H9 (cell line): Measurements from ENCODE around the gene DNASE1L3. TPM values are rescaled to one million over a fixed set of nuclear protein-coding genes. Genes with fewer than 3 reads are reported as not detected.
A peak's percentile ranks its signal among the peaks of the same experiment; 100 is the strongest.

Experiments used
- DNase-seq: peaks from one replicate; pipeline ENCODE4 v3.0.0-alpha.2; 2017
- H2AFZ ChIP-seq: one replicate; pipeline ENCODE4 v1.6.1; 2013; ENCODE audit warnings: mild to moderate bottlenecking, low read length, control low read depth, moderate library complexity
- H2AK5ac ChIP-seq: 2 replicates; pipeline ENCODE4 v1.6.1; 2013; ENCODE audit warnings: low read length, control low read depth, mixed read lengths; ENCODE audit not compliant: insufficient read length
- H2BK120ac ChIP-seq: one replicate; pipeline ENCODE4 v1.6.1; 2013; ENCODE audit warnings: low read depth, mild to moderate bottlenecking, low read length, control low read depth, inconsistent platforms; ENCODE audit not compliant: poor library complexity, severe bottlenecking
- H2BK12ac ChIP-seq: 2 replicates; pipeline ENCODE4 v1.6.1; 2013; ENCODE audit warnings: low read length, control low read depth, mixed read lengths, low read depth; ENCODE audit not compliant: insufficient read length
- H2BK15ac ChIP-seq: 2 replicates; pipeline ENCODE4 v1.6.1; 2013; ENCODE audit warnings: low read depth, low read length, control low read depth
- H2BK20ac ChIP-seq: one replicate; pipeline ENCODE4 v1.6.1; 2013; ENCODE audit warnings: low read depth, mild to moderate bottlenecking, low read length, control low read depth, inconsistent platforms; ENCODE audit not compliant: poor library complexity, severe bottlenecking
- H2BK5ac ChIP-seq: 2 replicates; pipeline ENCODE4 v1.6.1; 2013; ENCODE audit warnings: low read length, control low read depth, mixed read lengths; ENCODE audit not compliant: insufficient read length
- H3K14ac ChIP-seq: 2 replicates; pipeline ENCODE4 v1.6.1; 2013; ENCODE audit warnings: low read length, control low read depth; ENCODE audit not compliant: insufficient read depth
- H3K18ac ChIP-seq: 2 replicates; pipeline ENCODE4 v1.6.1; 2013; ENCODE audit warnings: low read depth, mild to moderate bottlenecking, mixed read lengths, low read length, control low read depth; ENCODE audit not compliant: insufficient read length
- H3K23ac ChIP-seq: 2 replicates; pipeline ENCODE4 v1.6.1; 2013; ENCODE audit warnings: low read length, control low read depth, mixed read lengths, low read depth; ENCODE audit not compliant: insufficient read length
- H3K23me2 ChIP-seq: 2 replicates; pipeline ENCODE4 v1.6.1; 2013; ENCODE audit warnings: low read depth, mild to moderate bottlenecking, mixed read lengths, low read length, control low read depth; ENCODE audit not compliant: insufficient read length, poor library complexity, severe bottlenecking
- H3K27ac ChIP-seq: 2 replicates; pipeline ENCODE4 v1.5.1; 2013; ENCODE audit warnings: low read length, control low read depth, mixed read lengths, low read depth; ENCODE audit not compliant: insufficient read length
- H3K27me3 ChIP-seq: 2 replicates; pipeline ENCODE4 v1.6.1; 2013; ENCODE audit warnings: low read length, control low read depth, inconsistent platforms; ENCODE audit not compliant: insufficient read depth
- H3K4ac ChIP-seq: 2 replicates; pipeline ENCODE4 v1.6.1; 2013; ENCODE audit warnings: low read depth, mild to moderate bottlenecking, control low read depth, inconsistent platforms, low read length, moderate library complexity
- H3K4me1 ChIP-seq: 2 replicates; pipeline ENCODE4 v1.6.1; 2013; ENCODE audit warnings: low read length, control low read depth, inconsistent platforms; ENCODE audit not compliant: insufficient read depth
- H3K4me2 ChIP-seq: 2 replicates; pipeline ENCODE4 v1.6.1; 2013; ENCODE audit warnings: low read length, control low read depth, mixed read lengths; ENCODE audit not compliant: insufficient read length, insufficient read depth
- H3K56ac ChIP-seq: 2 replicates; pipeline ENCODE4 v1.6.1; 2013; ENCODE audit warnings: low read depth, mild to moderate bottlenecking, mixed read lengths, low read length, control low read depth; ENCODE audit not compliant: insufficient read length
- H3K79me1 ChIP-seq: 2 replicates; pipeline ENCODE4 v1.6.1; 2013; ENCODE audit warnings: low read depth, mild to moderate bottlenecking, moderate library complexity, low read length, control low read depth, inconsistent platforms; ENCODE audit not compliant: insufficient read depth, poor library complexity, severe bottlenecking
- H3K79me2 ChIP-seq: 2 replicates; pipeline ENCODE4 v1.6.1; 2013; ENCODE audit warnings: low read length, control low read depth, inconsistent platforms; ENCODE audit not compliant: insufficient read depth
- H3K9ac ChIP-seq: 2 replicates; pipeline ENCODE4 v1.6.1; 2013; ENCODE audit warnings: low read length, control low read depth, mixed read lengths; ENCODE audit not compliant: insufficient read length; ENCODE audit errors: extremely low read depth
- H3K9me3 ChIP-seq: one replicate; pipeline ENCODE4 v1.6.1; 2013; ENCODE audit warnings: low read depth, low read length, inconsistent platforms; ENCODE audit not compliant: control insufficient read depth
- H3T11ph ChIP-seq: one replicate; pipeline ENCODE4 v1.6.1; 2013; ENCODE audit warnings: mild to moderate bottlenecking, low read length, control low read depth, inconsistent platforms
- H4K20me1 ChIP-seq: one replicate; pipeline ENCODE4 v1.6.1; 2013; ENCODE audit not compliant: control insufficient read depth, insufficient read length, insufficient read depth
- H4K5ac ChIP-seq: 2 replicates; pipeline ENCODE4 v1.6.1; 2013; ENCODE audit warnings: low read depth, mild to moderate bottlenecking, mixed read lengths, low read length, control low read depth; ENCODE audit not compliant: insufficient read length
- H4K8ac ChIP-seq: replicated peaks from 2 replicates; pipeline ENCODE4 v1.6.1; 2013; ENCODE audit warnings: low read length, control low read depth, mixed read lengths, low read depth; ENCODE audit not compliant: insufficient read length
- H4K91ac ChIP-seq: 2 replicates; pipeline ENCODE4 v1.6.1; 2013; ENCODE audit warnings: low read depth, mild to moderate bottlenecking, moderate library complexity, mixed read lengths, low read length, control low read depth; ENCODE audit not compliant: insufficient read length
- H3K27ac Mint-ChIP-seq, 3 experiments: 2 replicates in 2 of 3; 3 replicates in 1 of 3; pipeline ENCODE4 v1.8.0; 2020 to 2021; ENCODE audit warnings: mixed read lengths in 3 of 3, mild to moderate bottlenecking in 1 of 3, moderate library complexity in 1 of 3
- H3K27me3 Mint-ChIP-seq: 2 replicates; pipeline ENCODE4 v1.8.0; 2021; ENCODE audit warnings: low read depth, mild to moderate bottlenecking, moderate library complexity, mixed read lengths
- H3K36me3 Mint-ChIP-seq, 3 experiments: 2 replicates in 2 of 3; 3 replicates in 1 of 3; pipeline ENCODE4 v1.8.0; 2020 to 2021; ENCODE audit warnings: low read depth in 3 of 3, mixed read lengths in 3 of 3; ENCODE audit not compliant: insufficient read depth in 1 of 3
- H3K4me1 Mint-ChIP-seq, 2 experiments: 2 replicates each; pipeline ENCODE4 v1.8.0; 2020; ENCODE audit warnings: mixed read lengths in 2 of 2
- H3K4me3 Mint-ChIP-seq, 2 experiments: 2 replicates in 1 of 2; 3 replicates in 1 of 2; pipeline ENCODE4 v1.8.0; 2020 to 2021; ENCODE audit warnings: mild to moderate bottlenecking in 2 of 2, mixed read lengths in 2 of 2, moderate library complexity in 1 of 2
- H3K9me3 Mint-ChIP-seq, 2 experiments: 2 replicates in 1 of 2; 3 replicates in 1 of 2; pipeline ENCODE4 v1.8.0; 2020; ENCODE audit warnings: mild to moderate bottlenecking in 2 of 2, mixed read lengths in 2 of 2, moderate library complexity in 1 of 2
- WGBS: extraction: QIAGEN DNeasy Blood & Tissue Kit; methylation state at CpG from one replicate; pipeline ENCODE4 v1.1.7; 2013; ENCODE audit warnings: missing lambda C conversion rate, low lambda C conversion rate, mixed read lengths; ENCODE audit not compliant: insufficient read length; ENCODE audit errors: extremely low coverage; 5-methylcytosine and 5-hydroxymethylcytosine counted together
- total RNA-seq: library from RNA; stranded (reverse); gene quantifications from 2 replicates; pipeline ENCODE4 v1.2.1, GENCODE V29; 2021
- TF ChIP-seq, protein P1 (sequence below): fragments of 200-600 bp; sonication (generic); conservative IDR thresholded peaks from 3 replicates; pipeline ENCODE4 v1.8.0; 2021; ENCODE audit warnings: antibody characterized with exemption, mild to moderate bottlenecking

Gene DNASE1L3
- total RNA-seq, 1 experiment from 2014 or later, result not detected

DNA sequence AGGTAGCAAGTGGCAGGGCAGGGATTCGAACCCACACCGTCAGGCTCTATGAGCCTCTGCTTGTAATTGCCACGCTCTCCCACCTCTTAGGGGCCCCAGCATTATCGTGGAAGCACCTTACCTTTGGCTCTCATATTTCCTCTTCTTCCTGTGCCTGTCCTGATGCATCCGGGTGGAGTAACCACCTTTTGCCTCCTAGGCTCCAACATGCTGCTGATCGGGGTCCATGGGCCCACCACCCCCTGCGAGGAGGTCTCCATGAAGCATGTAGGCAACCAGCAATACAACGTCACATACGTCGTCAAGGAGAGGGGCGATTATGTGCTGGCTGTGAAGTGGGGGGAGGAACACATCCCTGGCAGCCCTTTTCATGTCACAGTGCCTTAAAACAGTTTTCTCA lies 40.4 kb downstream of the DNASE1L3 start:
- no peak overlapping the region for H3K4ac ChIP-seq
- no peaks in the 10 kb centered on the region for H3K9me3 ChIP-seq
- no peak overlapping the region for H3K9ac ChIP-seq
- TF ChIP-seq, protein P1, sequence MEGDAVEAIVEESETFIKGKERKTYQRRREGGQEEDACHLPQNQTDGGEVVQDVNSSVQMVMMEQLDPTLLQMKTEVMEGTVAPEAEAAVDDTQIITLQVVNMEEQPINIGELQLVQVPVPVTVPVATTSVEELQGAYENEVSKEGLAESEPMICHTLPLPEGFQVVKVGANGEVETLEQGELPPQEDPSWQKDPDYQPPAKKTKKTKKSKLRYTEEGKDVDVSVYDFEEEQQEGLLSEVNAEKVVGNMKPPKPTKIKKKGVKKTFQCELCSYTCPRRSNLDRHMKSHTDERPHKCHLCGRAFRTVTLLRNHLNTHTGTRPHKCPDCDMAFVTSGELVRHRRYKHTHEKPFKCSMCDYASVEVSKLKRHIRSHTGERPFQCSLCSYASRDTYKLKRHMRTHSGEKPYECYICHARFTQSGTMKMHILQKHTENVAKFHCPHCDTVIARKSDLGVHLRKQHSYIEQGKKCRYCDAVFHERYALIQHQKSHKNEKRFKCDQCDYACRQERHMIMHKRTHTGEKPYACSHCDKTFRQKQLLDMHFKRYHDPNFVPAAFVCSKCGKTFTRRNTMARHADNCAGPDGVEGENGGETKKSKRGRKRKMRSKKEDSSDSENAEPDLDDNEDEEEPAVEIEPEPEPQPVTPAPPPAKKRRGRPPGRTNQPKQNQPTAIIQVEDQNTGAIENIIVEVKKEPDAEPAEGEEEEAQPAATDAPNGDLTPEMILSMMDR, result no peak
- no peak overlapping the region for H2BK120ac ChIP-seq
- H3K18ac ChIP-seq, result no peak overlapping the region
- no peak overlapping the region for H4K5ac ChIP-seq
- no peak overlapping the region for H2BK20ac ChIP-seq
- no peaks in the 10 kb centered on the region for H3K23me2 ChIP-seq
- Mint-ChIP-seq H3K9me3 (no peaks in the 10 kb centered on the region), H3K4me1 (peaks cover 24 to 33% of the 10 kb centered on the region in 2 experiments), H3K4me3 (no peak overlapping the region), H3K36me3 (peaks cover 8 to 42% (median 30%) of the 10 kb centered on the region in 3 experiments), H3K27me3 (no peaks in the 10 kb centered on the region), H3K27ac (peak overlapping the region in 2 of 3 experiments; percentile 19 to 49; a peak in 2 of 7 replicates)
- no peak overlapping the region for H3K14ac ChIP-seq
- no peak overlapping the region for H3K27ac ChIP-seq
- H3K4me1 ChIP-seq, result peaks cover 3% of the 10 kb centered on the region; the same call in 1 of the 2 replicates
- H4K8ac ChIP-seq, result no peak overlapping the region
- H3K79me2 ChIP-seq, result no peaks in the 10 kb centered on the region
- H2AK5ac ChIP-seq, result no peak overlapping the region
- no peak overlapping the region for H3K23ac ChIP-seq
- no peaks in the 10 kb centered on the region for H3K79me1 ChIP-seq
- no peaks in the 10 kb centered on the region for H3K27me3 ChIP-seq
- H3T11ph ChIP-seq, result no peak overlapping the region
- DNase-seq, result no peak
- H4K91ac ChIP-seq, result no peak overlapping the region
- H3K4me2 ChIP-seq, result no peak overlapping the region
- H2BK5ac ChIP-seq, result no peak overlapping the region
- no peaks in the 10 kb centered on the region for H4K20me1 ChIP-seq
- H3K56ac ChIP-seq, result no peak overlapping the region
- no peak overlapping the region for H2BK12ac ChIP-seq
- H2AFZ ChIP-seq, result no peak overlapping the region
- no peak overlapping the region for H2BK15ac ChIP-seq
- no CpG with 5 or more reads among the region's 11 CpGs for WGBS
